ENCODE results near the gene ST8SIA6.
"Not testable (repeated sequence)": the region's sequence is repeated elsewhere in the genome, so short reads cannot be mapped to it uniquely, and the experiment has no call there.

ST8SIA6 gene

DNA sequence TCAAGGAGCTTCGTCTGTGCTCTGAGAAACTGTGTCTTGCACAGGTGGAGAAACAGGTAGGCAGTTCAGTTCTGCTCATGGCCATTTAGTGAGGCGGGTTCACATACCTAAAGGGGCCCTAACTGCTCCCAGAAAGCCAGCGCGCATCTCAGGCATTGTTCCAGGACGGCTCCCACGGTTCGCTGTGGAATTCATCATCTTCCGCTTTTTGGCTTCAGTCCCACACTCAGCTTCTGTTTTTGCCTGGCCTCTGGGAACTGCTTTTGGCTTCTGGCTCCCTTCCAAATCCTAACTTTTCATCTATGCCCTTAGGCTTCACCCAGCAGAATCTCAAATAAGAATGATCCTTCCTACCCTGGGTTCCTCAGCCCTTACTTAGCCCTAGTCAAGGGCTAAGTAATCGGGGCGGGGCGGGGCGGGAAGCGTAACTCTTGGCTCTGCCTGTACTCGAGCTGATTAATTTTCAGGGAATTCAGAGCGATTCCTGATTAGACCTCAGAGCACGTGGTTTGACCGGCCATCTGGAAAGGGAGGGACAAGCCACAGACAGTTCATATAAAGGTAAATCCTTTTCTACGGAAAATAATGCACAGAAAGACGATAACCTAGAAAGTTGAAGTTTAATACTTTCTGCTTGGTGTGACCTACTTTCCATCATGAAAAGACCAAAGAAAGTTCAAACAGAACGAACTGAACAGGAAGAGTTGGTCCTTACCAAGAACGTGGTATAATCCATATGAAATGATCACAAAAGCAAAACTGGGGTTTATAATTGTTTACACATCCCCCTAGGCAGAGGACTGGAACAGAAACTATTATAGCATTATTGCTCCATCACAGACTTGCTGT lies 105.7 kb downstream of the ST8SIA6 start:
- FAIRE-seq (peak; percentile 72), DNase-seq (ENCODE audit: low spot score) (peak; percentile 70)

DNA sequence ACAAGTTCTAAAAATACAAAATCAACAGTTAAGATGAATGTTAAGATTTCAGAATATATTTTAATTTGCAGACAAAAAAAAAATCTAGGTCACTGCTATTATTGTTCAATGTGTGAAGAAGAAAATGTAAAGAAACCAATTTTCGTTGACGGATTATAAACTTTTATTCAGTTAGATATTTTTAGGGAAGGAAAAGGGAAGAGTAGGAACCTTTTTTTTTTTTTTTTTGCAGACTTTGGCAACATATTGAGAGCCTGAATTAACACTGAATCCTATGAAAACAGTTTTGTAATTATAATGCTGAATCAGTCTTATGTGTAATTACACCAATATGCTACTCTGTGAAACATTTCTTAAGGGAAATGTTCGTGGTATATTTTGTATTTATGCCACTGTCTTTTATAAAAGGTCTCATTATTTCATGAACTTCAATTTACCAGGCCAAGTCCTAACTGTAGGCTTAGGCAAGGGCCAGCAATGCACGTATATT lies 106.3 kb downstream of the ST8SIA6 start:
- DNase-seq (ENCODE audit: low spot score) (no peak), FAIRE-seq (peak; percentile 29)

DNA sequence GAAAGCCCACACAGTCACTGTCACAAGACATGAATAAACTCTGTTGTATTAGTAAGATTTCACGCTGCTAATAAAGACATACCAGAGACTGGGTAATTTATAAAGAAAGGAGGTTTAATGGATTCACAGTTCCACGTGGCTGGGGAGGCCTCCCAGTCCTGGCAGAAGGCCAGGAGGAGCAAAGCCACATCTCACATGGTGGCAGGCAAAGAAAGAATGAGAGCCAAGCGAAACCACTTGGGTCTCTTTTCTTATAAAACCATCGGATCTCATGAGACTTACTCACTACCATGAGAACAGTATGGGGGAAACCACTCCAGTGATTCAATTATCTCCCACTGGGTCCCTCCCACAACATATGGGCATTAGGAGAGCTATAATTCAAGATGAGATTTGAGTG lies 110.2 kb downstream of the ST8SIA6 start:
- FAIRE-seq (no peak), DNase-seq (ENCODE audit: low spot score) (no peak)

DNA sequence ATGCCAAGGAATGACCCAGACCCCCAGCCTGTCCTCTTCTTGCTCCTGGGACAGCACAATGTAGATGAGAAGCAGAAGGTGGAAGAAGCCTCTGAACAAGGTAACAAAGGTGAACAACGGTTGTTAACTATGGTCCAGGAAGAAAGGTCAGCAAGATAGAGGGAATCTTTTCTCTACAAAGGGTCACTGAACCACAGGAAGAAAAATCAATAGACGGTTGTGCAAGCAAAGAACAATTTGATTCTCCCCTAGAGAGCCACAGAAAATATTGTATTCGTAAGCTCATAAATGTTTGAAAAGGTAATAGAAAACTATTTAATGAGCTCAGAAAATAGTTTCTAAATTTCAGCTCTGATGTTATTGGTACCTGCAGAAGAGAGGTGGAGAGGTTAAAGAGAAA lies 111.3 kb downstream of the ST8SIA6 start:
- FAIRE-seq (no peak), DNase-seq (ENCODE audit: low spot score) (no peak)

DNA sequence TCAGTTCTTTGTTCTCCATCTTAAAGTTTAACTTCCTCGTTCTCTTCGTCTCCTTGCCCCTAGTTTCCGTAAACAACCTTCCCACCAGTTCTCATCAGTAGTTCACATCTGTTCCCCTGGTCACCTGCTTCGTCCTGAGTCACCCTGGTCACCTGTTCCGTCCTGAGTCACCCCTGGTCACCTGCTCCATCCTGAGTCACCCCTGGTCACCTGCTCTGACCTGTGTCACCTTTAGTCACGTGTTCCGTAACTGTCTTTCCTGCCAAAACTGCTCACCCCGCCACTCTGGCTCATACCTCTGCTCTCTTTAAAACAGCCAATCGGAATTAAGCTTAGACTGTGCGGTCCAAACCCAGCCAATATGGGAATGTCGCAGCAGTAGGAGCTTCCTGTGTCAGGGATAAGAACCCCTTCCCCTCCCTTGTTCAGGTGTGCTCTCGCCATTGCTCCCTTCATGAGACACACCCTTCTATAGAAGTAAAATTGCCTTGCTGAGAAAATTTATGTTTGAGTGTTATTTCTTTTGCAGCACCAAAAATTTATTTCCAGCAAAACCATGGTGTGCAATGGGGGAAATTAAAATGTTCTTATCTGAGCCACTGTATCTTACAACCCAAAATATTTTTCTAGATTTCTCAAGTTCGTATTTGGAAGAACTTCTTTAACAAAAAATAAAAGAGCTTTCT lies 114.1 kb downstream of the ST8SIA6 start:
- DNase-seq (ENCODE audit: low spot score) (no peak), FAIRE-seq (no peak)

DNA sequence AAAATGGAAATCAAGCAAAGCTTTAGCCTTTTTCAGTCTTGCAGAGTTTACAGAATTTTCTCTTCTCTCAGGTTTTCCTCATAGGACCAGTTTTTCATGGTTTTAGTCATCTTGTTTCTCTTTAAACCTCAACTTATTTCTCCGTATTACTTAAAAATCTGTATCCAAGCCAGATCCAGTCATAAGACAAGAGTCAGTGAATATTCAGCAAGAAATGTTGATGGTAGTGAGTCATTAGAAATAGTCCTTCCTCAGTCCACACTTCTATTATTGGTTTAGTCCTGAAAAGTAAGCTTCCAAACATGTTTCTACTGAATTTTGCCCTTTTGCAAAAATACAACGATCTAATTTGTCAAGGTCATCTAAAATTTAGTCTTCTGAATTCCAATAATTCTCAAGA lies 119.3 kb downstream of the ST8SIA6 start:
- peak; percentile 29 for DNase-seq (ENCODE audit: low spot score)

DNA sequence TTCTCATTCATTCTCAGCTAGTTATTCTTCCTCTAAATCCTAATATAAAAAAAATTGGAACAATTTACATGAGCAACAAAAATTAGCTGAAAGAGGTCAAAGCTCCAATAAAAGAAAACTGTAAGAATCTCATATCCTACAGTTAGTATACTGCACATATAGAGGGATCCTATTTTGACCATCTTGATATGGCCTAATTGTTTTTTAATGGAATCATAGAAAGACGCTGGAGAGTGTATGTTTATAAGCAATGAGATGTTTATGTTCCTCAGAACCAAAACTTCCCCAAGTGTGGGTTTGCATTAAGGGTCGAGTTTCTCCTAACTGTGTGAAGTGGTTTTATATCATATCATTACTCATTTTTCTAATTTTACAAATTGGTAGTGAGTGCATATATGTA lies 123.9 kb downstream of the ST8SIA6 start:
- DNase-seq (ENCODE audit: low spot score): no peak
- FAIRE-seq: no peak

More for the DNA sequence above, 119.3 kb downstream of the ST8SIA6 start:
- peak; percentile 82 for FAIRE-seq

DNA sequence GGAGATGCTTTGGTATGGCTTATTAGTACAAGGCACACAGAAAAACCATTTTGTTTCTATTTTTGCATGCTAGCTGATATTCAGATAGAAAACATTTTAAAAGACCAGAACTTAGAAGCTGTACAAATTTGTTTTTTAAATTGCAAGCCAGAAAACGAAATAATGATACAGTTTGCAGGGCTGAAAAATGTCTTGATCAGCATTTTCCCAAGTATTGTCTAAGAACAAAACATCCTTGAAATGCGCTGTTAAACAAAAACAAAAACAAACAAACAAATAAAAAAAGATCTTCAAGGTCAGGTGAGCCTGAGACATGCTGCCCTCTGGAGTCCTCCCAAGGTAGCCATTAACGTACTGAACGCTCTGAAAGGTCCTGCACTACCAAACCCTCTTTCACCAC lies 128.0 kb downstream of the ST8SIA6 start:
- no peak for DNase-seq (ENCODE audit: low spot score)
- no peak for FAIRE-seq

DNA sequence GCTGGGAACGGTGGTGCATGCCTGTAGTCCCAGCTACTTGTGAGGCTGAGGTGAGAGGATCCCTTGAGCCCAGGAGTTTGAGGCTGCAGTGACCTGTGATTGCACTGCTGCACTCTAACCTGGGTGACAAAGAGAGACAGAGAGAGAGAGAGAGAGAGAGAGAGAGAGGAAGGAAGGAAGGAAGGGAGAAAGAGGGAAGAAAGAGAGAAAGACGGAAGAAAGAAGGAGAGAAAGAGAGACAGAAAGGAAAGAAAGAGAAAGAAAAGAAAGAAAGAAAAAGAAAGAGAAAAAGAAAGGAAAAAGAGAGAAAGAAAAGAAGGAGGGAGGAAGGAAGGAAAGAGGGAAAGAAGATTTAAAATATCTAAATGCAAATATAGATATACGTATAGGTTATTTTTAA lies 132.4 kb downstream of the ST8SIA6 start:
- not testable (repeated sequence) for FAIRE-seq; DNase-seq (ENCODE audit: low spot score)

DNA sequence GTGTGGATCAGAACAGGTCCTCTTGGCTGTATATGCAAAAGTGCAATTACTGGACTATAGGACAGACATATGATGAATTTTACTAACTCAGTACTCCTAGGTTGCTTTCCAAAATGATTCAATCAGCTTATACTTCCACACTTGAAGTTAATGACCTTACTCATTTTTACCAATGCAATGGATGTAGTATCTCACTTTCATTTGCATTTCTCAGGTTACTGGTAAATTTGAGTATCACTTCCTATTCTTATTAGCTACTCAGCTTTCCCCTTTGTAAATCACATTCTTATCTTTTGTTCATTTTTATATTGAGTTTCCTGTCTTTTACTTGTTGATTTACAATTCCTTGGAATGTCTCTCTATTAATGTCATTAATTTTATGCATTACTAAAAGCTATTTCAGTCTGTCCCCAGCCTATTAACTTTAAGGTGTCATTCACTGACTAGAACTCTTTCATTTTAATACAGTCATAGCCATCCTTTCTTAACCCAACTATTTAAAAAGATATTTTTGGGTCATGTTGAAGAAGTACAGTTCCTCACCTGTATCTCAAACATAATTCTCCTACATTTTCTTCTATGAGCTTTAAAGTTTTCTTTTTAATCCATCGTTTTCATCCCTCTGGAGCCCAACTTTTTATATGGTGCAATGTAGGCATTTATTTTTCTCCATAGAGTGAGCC lies 137.8 kb downstream of the ST8SIA6 start:
- no peak for FAIRE-seq
- no peak for DNase-seq (ENCODE audit: low spot score)

DNA sequence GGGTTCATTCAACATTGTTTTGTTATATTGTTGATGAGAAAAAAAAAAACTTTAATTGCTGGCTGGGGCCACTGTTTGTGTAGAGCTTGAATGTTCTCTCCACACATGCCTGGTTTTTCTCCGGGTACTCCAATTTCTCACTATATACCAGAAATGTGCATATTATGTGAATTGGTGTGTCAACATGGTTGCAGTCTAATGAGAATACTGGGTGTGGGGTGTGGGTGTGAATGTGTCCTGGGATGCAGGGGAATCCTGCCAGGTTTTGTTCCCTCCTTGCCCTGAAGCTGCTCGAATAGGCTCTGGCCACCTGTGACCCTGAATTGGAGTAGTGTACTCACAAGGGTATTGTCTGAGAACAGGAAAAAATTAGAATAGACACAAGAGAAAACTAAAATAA lies 145.0 kb downstream of the ST8SIA6 start:
- FAIRE-seq: no peak

DNA sequence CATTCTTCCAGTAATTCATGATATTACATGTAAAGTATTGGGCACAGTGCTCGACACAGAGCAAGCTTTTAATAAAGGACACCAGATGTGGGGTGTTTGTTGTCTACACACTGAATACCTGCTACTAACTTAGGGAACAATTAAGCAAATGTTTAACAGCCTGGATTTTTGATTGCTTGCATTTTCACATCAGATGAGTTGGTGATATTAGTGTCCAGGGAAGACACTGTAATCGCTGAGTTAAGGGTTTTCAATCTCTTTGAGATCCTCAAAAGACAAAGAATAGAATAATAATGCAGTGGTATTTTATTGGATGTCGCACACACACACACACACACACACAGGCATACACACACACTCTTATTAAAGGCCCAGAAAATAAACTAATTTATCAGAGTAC lies 147.3 kb downstream of the ST8SIA6 start:
- DNase-seq (ENCODE audit: low spot score) (no peak), FAIRE-seq (no peak)

More for the DNA sequence above, 145.0 kb downstream of the ST8SIA6 start:
- no peak for DNase-seq (ENCODE audit: low spot score)

DNA sequence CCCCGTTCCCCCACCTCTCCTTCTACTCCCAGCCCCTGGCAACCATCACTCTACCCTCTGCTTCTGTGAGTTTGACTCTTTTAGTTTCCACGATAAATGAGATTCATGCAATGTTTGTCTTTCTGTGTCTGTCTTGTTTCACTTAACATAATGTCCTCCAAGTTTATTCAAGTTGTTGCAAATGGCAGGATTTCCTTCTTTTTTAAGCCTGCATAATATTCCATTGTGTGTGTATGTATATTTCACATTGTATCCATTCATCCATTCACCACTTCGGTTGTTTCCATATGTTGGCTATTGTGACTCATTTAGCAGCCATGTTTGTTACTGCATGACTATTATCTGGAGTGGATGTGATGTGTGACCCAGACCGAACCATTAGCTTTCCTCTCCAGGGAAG lies 162.0 kb downstream of the ST8SIA6 start:
- DNase-seq (ENCODE audit: low spot score) (no peak), FAIRE-seq (no peak)

DNA sequence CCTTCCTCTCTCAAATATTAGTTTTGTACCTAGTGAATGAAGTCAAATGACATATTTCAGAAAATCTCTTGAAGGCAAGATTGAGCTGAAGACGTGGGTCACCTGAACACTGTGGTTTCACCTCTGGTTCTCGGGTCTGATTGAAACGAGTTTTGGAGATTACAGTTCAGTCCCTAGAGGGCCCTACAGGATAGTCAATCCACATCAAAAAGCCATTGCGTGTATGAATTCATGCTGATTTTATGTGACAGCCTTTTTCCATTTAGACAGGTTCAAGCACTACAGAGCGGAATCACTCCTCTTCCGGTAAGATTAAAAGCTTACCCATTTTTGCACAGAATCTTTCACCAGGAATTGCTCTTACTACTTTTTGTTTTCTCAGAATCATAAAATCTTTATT lies 164.2 kb downstream of the ST8SIA6 start:
- no peak for DNase-seq (ENCODE audit: low spot score)
- FAIRE-seq: no peak

DNA sequence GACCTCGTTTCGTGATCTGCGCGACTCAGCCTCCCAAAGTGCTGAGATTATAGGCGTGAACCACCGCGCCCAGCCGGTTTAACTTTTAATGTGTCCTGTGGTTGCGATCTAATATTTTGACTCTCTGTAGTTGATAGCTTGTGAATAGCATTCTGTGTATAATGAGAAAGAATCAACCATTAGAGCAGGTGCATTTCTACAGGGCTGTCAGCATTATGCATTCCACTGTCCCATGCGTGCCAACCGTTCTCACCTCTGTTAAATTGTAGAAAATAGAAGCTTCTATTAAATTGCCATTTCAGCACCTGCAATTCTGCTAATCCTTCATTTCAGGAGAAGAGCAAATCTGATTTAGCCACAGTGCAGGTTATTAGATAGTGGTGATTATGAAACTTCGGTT lies 164.6 kb downstream of the ST8SIA6 start:
- FAIRE-seq: no peak
- DNase-seq (ENCODE audit: low spot score): no peak

DNA sequence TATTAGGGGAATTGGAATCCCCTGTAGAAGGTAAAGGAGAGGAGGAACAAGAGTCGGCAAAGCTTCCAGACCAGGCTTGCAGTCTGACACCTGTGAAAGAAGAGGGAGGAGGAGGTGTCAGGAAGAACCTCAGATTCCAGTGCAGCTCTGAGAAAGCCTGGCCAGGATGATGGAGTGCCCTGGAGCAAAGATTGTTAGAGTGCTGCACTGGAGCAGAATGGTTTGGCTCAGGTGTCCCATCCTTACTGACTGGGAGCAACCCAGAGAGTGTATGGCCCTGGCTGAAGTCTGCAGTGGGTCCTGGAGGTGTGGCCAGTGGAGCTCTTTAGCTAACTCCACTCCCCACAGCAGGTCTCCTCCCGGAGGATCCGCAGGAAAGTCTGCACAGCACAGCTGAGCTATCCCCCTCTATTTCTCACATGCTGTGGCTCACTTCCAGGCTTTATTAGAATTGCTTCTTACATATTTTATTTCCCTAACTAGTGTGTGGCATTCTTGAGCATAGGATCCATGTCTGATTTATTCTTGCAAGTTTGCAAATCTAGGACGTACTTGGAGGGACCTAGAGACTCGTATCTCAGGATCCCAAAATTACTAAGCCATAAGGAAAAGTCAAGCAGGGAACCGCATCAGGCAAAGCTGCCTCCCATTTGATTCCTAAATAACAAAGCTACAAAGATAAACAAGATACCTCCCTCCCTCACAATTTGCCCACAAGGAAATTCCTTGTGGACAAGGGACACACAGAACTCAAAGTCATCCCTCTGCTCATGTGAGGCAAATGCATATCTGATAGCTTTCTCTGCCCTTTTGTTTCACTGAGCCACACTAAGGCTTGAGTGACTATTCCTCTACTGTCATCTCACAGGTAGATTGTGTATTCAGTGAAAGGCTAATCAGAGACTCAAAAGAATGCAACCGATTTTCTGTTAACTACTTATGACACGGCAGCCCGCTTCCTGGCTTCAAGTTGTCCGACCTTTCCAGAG lies 167.5 kb downstream of the ST8SIA6 start:
- no peak for FAIRE-seq
- DNase-seq (ENCODE audit: low spot score): no peak

DNA sequence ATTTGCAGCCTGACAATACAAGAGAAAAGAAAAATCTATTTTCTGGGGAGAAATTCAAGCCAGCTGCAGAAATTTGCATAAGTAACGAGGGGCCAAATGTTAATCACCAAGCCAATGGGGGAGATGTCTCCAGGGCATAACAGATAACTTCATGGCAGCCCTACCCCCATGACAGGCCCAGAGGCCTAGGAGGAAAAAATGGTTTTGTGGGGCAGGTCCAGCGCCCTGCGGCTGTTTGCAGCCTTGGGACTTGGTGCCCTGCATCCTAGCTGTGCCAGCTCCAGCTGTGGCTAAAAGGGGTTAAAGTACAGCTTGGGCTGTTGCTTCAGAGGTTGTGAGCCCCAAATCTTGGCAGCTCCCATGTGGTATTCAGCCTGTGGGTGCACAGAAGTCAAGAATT lies 172.1 kb downstream of the ST8SIA6 start:
- no peak for DNase-seq (ENCODE audit: low spot score)
- FAIRE-seq: no peak

DNA sequence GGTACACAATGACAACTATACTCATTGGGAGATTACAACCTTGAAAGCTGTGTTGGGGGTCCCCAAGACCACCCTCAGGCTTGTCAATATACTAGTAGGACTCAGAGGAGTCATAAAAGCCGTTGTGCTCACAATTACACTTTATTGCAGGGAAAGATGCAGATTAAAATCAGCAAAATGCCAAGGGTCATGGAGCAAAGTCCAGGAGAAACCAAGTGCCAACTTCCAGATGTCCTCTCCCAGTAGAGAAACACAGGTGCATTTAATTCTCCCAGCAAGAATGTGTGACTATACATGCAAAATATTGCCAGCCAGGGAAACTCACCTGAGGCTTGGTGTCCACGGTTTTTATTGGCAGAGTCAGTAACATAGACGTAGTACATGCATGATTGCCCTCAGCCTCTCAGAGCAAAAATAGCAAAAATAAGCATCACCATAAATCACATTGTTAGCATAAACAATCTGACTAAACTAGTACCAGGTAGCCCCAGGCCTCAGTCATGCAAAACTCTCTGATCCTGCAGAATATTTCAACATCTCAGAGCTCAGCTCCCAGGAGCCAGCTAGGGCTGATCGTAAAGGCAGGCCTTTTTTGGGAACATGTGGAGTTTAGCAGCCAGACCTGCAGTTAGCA lies 175.7 kb downstream of the ST8SIA6 start:
- DNase-seq (ENCODE audit: low spot score): no peak
- no peak for FAIRE-seq

DNA sequence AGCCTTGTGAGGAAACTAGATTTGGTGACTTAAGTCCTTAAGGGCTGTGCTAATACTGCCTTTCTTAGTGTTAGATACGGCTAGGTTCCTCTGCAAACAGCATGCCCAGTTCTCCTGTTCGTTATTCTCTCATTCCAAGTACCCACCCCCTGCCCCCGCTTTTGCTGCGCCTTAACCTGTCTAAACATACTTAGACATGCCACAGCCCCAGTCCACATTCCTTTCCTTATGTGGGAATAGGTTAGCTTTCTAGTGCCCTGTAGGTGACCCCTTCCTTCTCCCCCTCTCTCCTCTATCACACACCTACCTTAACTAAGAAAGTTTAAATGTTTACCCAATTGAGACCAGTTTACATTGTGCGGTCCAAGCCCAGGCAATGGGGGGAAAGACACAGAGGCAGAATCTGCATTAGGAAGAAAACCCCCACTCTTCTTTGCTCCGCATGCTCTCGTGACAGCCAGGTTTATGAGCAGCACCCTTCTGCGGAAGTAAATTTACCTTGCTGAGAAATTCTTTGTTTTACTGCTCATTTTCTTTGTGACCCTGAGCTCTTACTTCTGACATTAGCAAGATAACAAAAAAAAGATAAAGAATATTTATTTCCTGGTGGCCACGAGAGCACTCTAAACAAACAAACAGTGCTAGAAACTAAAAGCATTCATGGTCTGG lies 177.5 kb downstream of the ST8SIA6 start:
- DNase-seq (ENCODE audit: low spot score): no peak
- FAIRE-seq: no peak

DNA sequence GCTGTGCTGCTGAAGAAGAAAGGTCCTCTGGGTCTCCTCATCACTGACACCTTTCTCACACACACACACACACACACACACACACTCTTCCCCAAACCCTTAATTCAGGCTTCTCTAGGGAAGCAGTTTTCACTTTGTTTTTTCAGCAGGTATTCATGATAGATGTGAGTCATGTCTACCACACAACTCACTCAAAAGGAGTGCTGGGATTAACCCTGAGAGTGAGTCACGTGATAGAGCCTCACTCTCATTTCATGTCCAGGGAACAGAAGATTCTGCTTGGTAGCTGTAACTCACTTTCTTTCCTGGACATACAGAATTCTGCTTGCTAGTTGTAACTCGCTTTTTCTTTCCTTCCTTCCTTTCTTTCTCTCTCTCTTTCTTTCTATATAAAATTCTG lies 181.0 kb downstream of the ST8SIA6 start:
- FAIRE-seq (peak; percentile 80), DNase-seq (ENCODE audit: low spot score) (peak; percentile 66)
